HepG2 (cell line): Measurements from ENCODE around the gene TRIM10. TPM values are rescaled to one million over a fixed set of nuclear protein-coding genes. Genes with fewer than 3 reads are reported as not detected.

Experiments
- CEBPZ ChIP-seq: IDR thresholded peaks from 2 replicates; pipeline ENCODE4 v1.6.1; 2012; ENCODE audit warnings: low read length, improper control_type of control experiment
- RCOR2 ChIP-seq: IDR thresholded peaks from 2 replicates; pipeline ENCODE4 v1.6.1; 2016; ENCODE audit warnings: missing biosample characterization, missing genetic modification reagents
- SUZ12 ChIP-seq: fragments of 150-350 bp; IDR thresholded peaks from 2 replicates; pipeline ENCODE4 v1.6.1; 2014; ENCODE audit warnings: low read depth, low read length
- SYNCRIP ChIP-seq: fragments of 200-400 bp; formaldehyde crosslinking; IDR thresholded peaks from 2 replicates; pipeline ENCODE4 v1.6.1; 2018; ENCODE audit warnings: mild to moderate bottlenecking, low read depth, low read length; ENCODE audit not compliant: insufficient read depth
- U2AF1 ChIP-seq: fragments of 200-400 bp; formaldehyde crosslinking; optimal IDR thresholded peaks from 2 replicates; pipeline ENCODE3; 2017; ENCODE audit warnings: mild to moderate bottlenecking, low read depth, low read length
- ZFP90 ChIP-seq: sonication (generic); formaldehyde crosslinking; IDR thresholded peaks from 2 replicates; pipeline ENCODE4 v1.8.0; 2022; ENCODE audit warnings: missing genetic modification reagents, mild to moderate bottlenecking, inconsistent platforms, borderline replicate concordance
- ZFYVE20 ChIP-seq: sonication (generic); formaldehyde crosslinking; IDR thresholded peaks from 2 replicates; pipeline ENCODE4 v1.8.0; 2023; ENCODE audit warnings: low read depth, mild to moderate bottlenecking, moderate library complexity, missing genetic modification reagents, borderline replicate concordance
- ZNF260 ChIP-seq: sonication (generic); formaldehyde crosslinking; IDR thresholded peaks from 2 replicates; pipeline ENCODE4 v1.4.0; 2020; ENCODE audit warnings: missing genetic modification reagents, low read depth, mild to moderate bottlenecking, borderline replicate concordance
- ZNF326 ChIP-seq: sonication (generic); formaldehyde crosslinking; IDR thresholded peaks from 2 replicates; pipeline ENCODE4 v1.4.0; 2020; ENCODE audit warnings: missing genetic modification reagents, borderline replicate concordance
- ZNF557 ChIP-seq: sonication (generic); formaldehyde crosslinking; IDR thresholded peaks from 2 replicates; pipeline ENCODE4 v1.4.0; 2020; ENCODE audit warnings: missing genetic modification reagents
- ZNF607 ChIP-seq: sonication (generic); formaldehyde crosslinking; IDR thresholded peaks from 2 replicates; pipeline ENCODE4 v1.5.1; 2020; ENCODE audit warnings: missing genetic modification reagents, mild to moderate bottlenecking, borderline replicate concordance
- polyA plus RNA-seq, 8 experiments: library from polyadenylated mRNA; depleted of rRNA in 3 of 8; stranded (reverse) in 7 of 8; unstranded in 1 of 8; fragments of >200 nt; fragmentation: Illumina TruSeq in 4 of 8; extraction: Trizol in 4 of 8; gene quantifications; 2 replicates each; pipeline versions ENCODE4 v1.2.1 to v1.2.3, GENCODE V29; 2011 to 2016; ENCODE audit warnings: low read depth in 4 of 8, missing spikeins in 1 of 8, mixed read lengths in 1 of 8; ENCODE audit not compliant: insufficient read depth in 1 of 8
- total RNA-seq, 5 experiments: library from RNA; depleted of rRNA; stranded (reverse); fragments of >200 nt; fragmentation: Illumina TruSeq; extraction: Trizol; gene quantifications; 2 replicates each; pipeline ENCODE4 v1.2.3, GENCODE V29; 2016; ENCODE audit warnings: low read depth in 1 of 5
- TF ChIP-seq, protein P1 (sequence below): sonication (generic); formaldehyde crosslinking; IDR thresholded peaks from 2 replicates; pipeline ENCODE4 v1.9.0; 2021; ENCODE audit warnings: mild to moderate bottlenecking, missing genetic modification reagents
- TF ChIP-seq, protein P2 (sequence below): sonication (generic); formaldehyde crosslinking; IDR thresholded peaks from 2 replicates; pipeline ENCODE4 v1.8.1; 2023; ENCODE audit warnings: mild to moderate bottlenecking, missing genetic modification reagents
- TF ChIP-seq, protein P3 (sequence below): IDR thresholded peaks from 2 replicates; pipeline ENCODE4 v1.6.1; 2016; ENCODE audit warnings: control low read depth
- TF ChIP-seq, protein P4 (sequence below): sonication (generic); formaldehyde crosslinking; IDR thresholded peaks from 2 replicates; pipeline ENCODE4 v1.5.0; 2020; ENCODE audit warnings: missing genetic modification reagents

TRIM10 gene
- total and polyA plus RNA-seq, 2 of the 13 experiments (the other 11 are each of a cell fraction or from before 2014, with no cell fraction given) = 4.1 to 6.8 TPM

DNA sequence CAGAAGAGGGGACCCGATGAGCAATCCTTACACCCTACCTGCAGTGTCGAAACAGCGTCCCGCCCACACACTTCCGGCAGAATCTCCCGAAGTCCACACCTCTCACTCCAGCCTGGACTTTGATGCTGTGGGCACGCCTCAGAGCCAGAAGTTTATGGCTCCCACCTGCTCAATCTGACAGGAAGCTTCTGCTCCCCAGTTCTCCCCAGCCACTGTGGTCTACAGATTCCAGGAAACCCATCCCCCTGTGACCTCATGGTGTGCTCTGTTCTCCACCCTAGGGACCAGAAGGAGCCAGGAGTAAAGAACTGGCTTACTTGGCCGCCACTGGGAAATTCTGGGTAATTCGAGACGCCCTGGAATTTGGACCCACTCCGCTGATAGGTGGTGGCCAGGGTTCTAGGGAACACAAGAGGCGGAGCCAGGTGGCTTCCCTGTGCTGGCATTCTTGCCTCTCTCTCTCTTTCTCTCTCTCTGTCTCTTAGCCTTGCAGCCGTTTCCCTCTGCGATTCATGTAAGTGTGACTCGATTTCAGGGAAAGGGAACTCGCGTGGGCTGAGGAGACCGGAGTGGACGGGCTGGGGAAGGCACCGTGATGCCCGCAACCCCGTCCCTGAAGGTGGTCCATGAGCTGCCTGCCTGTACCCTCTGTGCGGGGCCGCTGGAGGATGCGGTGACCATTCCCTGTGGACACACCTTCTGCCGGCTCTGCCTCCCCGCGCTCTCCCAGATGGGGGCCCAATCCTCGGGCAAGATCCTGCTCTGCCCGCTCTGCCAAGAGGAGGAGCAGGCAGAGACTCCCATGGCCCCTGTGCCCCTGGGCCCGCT lies 2.3 kb upstream of the TRIM10 start, which contains the start of gene TRIM15 (continued):
- TF ChIP-seq, protein P1, sequence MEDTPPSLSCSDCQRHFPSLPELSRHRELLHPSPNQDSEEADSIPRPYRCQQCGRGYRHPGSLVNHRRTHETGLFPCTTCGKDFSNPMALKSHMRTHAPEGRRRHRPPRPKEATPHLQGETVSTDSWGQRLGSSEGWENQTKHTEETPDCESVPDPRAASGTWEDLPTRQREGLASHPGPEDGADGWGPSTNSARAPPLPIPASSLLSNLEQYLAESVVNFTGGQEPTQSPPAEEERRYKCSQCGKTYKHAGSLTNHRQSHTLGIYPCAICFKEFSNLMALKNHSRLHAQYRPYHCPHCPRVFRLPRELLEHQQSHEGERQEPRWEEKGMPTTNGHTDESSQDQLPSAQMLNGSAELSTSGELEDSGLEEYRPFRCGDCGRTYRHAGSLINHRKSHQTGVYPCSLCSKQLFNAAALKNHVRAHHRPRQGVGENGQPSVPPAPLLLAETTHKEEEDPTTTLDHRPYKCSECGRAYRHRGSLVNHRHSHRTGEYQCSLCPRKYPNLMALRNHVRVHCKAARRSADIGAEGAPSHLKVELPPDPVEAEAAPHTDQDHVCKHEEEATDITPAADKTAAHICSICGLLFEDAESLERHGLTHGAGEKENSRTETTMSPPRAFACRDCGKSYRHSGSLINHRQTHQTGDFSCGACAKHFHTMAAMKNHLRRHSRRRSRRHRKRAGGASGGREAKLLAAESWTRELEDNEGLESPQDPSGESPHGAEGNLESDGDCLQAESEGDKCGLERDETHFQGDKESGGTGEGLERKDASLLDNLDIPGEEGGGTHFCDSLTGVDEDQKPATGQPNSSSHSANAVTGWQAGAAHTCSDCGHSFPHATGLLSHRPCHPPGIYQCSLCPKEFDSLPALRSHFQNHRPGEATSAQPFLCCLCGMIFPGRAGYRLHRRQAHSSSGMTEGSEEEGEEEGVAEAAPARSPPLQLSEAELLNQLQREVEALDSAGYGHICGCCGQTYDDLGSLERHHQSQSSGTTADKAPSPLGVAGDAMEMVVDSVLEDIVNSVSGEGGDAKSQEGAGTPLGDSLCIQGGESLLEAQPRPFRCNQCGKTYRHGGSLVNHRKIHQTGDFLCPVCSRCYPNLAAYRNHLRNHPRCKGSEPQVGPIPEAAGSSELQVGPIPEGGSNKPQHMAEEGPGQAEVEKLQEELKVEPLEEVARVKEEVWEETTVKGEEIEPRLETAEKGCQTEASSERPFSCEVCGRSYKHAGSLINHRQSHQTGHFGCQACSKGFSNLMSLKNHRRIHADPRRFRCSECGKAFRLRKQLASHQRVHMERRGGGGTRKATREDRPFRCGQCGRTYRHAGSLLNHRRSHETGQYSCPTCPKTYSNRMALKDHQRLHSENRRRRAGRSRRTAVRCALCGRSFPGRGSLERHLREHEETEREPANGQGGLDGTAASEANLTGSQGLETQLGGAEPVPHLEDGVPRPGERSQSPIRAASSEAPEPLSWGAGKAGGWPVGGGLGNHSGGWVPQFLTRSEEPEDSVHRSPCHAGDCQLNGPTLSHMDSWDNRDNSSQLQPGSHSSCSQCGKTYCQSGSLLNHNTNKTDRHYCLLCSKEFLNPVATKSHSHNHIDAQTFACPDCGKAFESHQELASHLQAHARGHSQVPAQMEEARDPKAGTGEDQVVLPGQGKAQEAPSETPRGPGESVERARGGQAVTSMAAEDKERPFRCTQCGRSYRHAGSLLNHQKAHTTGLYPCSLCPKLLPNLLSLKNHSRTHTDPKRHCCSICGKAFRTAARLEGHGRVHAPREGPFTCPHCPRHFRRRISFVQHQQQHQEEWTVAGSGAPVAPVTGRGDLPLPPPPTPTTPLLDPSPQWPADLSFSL (CRISPR knock-in tag) = no peak
- TF ChIP-seq, protein P2, sequence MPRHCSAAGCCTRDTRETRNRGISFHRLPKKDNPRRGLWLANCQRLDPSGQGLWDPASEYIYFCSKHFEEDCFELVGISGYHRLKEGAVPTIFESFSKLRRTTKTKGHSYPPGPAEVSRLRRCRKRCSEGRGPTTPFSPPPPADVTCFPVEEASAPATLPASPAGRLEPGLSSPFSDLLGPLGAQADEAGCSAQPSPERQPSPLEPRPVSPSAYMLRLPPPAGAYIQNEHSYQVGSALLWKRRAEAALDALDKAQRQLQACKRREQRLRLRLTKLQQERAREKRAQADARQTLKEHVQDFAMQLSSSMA (CRISPR knock-in tag) = peak; percentile 93
- TF ChIP-seq SYNCRIP (no peak), ZFYVE20 (no peak), ZFP90 (CRISPR knock-in tag) (no peak; the same call in 1 of the 2 replicates), ZNF607 (CRISPR knock-in tag) (peak; percentile 36; the same call in 1 of the 2 replicates), ZNF557 (CRISPR knock-in tag) (no peak; the same call in 1 of the 2 replicates), ZNF326 (no peak; the same call in 1 of the 2 replicates), CEBPZ (no peak), U2AF1 (peak; percentile 95), SUZ12 (no peak), RCOR2 (CRISPR knock-in tag) (peak; percentile 66), ZNF260 (no peak)
- TF ChIP-seq, protein P3, sequence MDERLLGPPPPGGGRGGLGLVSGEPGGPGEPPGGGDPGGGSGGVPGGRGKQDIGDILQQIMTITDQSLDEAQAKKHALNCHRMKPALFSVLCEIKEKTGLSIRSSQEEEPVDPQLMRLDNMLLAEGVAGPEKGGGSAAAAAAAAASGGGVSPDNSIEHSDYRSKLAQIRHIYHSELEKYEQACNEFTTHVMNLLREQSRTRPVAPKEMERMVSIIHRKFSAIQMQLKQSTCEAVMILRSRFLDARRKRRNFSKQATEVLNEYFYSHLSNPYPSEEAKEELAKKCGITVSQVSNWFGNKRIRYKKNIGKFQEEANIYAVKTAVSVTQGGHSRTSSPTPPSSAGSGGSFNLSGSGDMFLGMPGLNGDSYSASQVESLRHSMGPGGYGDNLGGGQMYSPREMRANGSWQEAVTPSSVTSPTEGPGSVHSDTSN = peak; percentile 43; the same call in 1 of the 2 replicates
- TF ChIP-seq, protein P4, sequence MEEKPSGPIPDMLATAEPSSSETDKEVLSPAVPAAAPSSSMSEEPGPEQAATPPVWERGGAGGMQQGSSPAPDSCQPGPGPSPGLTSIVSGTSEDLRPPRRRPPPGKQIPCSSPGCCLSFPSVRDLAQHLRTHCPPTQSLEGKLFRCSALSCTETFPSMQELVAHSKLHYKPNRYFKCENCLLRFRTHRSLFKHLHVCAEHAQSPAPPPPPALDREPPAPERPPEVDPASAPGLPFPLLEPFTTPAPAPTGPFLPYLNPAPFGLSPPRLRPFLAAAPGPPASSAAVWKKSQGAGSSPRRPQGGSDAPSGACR (CRISPR knock-in tag) = no peak; the same call in 1 of the 2 replicates
